Activated CD4-positive, alpha-beta T cell treated with anti-CD3 and anti-CD28 coated beads, Interleukin-2, Interleukin-4, amounts not matched to agents 100 ng/mL and 50 ng/mL, durations not matched to agents 16 hours and 8 hours (primary cell): ENCODE results near the gene SNIP1.
"Not testable (repeated sequence)": the region's sequence is repeated elsewhere in the genome, so short reads cannot be mapped to it uniquely, and the experiment has no call there.

Source experiments
- DNase-seq: peaks from one replicate; pipeline ENCODE4 v3.0.0-alpha.2; 2020; ENCODE audit warnings: low spot score

Gene SNIP1

DNA sequence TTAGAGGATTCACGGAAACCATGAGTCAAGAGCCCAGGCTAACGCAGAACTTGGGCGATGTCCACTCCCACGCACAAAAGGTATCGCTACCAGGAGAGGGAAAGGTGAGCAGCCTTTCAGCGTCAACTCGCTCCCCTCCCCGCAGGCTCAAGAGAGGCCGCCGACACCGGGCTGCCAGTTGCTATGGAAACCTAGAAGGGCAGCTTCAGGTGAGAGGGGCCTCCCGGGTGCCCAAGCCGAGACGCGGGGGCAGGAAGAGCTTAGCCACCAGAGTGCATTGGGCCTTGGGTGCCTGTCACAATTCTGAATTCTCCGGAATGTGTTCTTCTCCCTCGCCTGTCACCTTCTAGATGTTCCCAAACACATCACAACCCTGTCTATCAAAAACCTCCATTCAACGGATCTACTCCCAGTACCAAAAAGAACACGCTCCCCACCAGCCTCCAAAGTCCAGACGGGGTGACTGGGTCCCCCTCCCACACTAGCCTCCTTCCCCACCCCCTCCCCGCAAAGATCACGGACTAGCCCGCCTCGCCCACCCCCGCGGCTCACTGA, 40.2 kb downstream of the SNIP1 start:
- peak; percentile 42 for DNase-seq

GRCh38 chr1:37509181-37509580, 44.9 kb downstream of the SNIP1 start:
- no peak for DNase-seq

DNA sequence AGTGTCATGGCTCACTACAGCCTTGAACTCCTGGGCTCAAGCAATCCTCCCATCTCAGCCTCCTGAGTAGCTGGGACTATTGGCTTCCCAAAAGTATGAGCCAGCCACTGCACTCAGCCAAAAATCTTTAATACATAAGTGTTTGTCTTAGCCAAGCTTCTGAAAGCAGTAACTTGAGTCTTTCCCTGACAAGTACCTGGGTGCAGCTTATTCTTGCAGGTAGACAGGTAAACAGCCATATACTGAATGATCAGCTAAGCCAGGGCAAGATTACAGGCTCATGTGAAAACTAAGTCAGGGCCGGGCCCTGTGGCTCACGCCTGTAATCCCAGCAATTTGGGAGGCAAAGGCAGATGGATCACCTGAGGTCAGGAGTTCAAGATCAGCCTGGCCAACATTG, 47.4 kb downstream of the SNIP1 start:
- no peak for DNase-seq

- DNase-seq = not testable (repeated sequence)
Measured at GRCh38 chr1:37502791-37503190, 51.3 kb downstream of the SNIP1 start.

- no peak for DNase-seq
Measured at GRCh38 chr1:37502104-37502503, 52.0 kb downstream of the SNIP1 start.

DNA sequence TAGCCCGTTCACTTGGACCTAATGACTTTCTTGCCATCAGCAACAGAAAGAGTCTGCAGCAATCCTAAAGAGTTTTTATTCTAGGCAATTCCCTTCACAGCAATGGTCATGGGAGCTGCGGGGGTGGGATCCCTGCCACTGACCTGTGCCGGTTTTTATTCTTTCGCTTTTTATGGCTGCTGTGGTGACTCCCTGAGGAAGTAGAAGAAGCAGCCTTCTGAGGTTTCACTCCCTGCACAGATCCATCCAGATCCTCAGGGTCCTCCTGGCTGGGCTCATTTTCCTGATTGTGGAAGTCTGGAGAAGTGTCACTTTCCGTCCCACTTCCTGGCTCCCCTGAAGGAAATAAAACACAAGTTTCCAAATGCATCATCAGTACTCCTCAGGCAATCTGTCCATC, 52.4 kb downstream of the SNIP1 start:
- no peak for DNase-seq

- no peak for DNase-seq
Measured at GRCh38 chr1:37498872-37499617, 55.0 kb downstream of the SNIP1 start.

GRCh38 chr1:37497832-37498231, 56.3 kb downstream of the SNIP1 start:
- no peak for DNase-seq

DNA sequence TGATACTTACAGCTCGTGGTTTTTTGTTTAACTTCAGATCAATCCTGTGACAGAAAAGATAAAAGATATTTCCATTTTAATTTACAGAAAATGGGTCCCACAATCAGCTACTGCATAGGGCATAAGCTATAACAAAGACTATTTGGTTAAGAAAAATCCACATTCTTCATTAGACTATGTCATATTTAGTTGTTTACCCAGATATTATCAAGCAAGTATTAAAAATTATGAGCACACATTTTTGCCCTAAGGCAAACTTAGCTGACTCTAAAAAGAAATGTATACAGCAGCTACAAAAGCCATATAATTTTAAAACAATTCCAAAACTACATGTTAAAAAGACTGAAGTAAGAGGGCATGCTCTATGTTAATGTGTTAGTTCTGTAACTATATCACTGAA, 58.2 kb downstream of the SNIP1 start:
- DNase-seq = no peak

GRCh38 chr1:37493336-37494098, 60.6 kb downstream of the SNIP1 start:
- DNase-seq = peak; percentile 73

DNA sequence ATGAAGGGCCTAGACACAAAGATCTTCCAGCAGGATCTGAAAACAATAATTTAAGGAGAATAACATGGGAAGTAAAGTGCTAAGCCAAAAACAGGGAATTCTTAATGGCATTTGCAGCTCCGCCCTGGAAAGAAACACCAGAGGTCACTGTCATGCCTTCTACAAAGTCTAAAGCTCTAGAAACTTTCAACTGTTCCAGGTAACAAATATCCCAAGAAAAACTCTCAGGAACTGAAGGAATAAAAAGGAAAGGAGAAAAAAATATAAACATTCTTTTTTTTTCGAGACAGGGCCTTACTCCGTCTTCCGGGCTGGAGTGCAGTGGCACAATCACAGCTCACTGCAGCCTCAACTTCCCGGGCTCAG, 66.5 kb downstream of the SNIP1 start:
- DNase-seq = no peak

DNA sequence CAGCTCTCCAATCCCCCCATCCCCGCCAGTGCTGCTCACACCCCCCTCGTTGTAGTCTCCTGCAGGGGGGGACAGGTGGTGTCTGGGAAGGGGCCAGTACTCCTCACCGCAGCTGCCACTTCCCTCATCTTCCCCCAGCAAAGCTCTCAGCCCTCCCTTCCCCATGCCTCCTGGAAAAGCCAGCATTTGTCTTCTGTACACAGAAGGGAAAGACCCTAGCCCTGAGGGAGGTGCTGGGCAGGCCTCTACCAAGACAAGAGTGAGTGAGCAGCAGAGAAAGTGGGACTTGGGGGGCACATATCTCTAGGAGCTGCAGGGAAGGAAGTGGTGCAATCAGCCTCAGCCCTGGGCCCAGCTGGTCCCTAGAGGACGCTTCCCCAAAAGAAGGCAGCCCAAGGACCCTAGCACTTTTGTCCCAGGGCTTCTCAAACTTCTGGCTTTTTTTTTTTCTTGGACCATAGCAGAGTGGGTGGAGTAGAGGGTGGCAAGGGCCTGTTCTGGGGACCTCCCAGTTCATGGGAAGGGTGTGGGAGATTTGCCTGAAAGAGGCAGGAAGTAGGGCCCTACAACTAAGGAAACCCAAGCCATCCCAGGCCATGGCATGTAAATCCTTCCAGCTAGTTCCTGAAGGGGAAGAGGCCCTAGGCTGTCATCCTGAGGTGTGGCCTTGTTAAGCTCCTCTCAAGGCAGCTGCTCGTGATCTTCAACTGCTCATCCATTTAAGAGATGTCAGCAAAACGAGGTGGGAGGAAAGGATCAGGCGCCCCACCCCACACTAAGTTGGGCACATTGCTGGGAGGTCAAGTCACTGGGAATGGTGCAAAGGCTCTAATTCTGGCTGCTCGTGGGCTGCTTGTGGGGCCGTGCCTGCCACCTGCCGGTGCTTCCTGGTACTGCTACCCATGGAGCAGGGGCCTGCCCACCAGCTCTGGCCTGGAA, 67.1 kb downstream of the SNIP1 start:
- DNase-seq = peak; percentile 79

DNA sequence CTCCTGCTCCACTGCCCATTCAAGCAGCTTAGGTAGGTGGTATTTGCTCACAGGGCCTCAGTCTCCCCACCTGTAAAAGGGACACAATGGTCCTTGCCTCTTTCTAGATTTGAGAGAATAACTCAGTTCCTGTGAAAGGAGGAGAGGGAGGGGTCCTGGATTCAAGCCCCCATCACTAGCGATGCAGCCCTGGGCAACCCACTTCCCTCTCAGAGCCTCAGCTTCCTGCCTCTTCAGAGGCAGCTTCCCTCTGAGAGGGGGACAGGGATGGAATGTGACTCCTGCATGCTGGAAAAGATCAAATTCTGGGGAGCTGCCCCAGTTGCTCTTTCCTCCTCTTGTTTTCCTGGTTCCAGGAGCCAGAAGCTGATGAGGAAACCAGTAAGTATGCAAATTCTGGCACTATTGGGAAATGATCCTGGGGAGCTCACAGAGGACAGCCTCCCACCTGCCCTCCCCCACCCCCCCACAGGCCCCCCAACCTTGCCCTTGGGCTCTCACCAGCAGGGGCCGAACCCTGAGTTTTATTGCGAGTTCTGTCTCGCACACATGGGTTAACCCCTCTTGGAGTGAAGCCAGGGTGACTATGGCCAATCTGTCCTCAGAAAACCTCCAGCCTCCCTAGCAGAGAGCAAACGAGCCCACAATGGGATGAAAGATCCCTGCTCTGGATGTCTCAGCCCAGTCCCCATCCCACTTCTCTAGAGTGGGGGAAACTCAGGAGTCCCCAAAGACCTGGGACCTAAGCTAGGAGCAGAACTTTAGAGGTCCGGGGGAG, 68.0 kb downstream of the SNIP1 start:
- no peak for DNase-seq
